Epithelial cell of alveolus of lung (primary cell): ENCODE results near the gene GRAMD1A. TPM values are rescaled to one million over a fixed set of nuclear protein-coding genes. Genes with fewer than 3 reads are reported as not detected.

Source experiments
- total RNA-seq: library from RNA; depleted of rRNA; stranded (reverse); fragments of >200 nt; gene quantifications from 2 replicates; pipeline ENCODE4 v1.2.1, GENCODE V29; 2015

The GRAMD1A gene
- total RNA-seq, result 41.0 and 44.0 TPM in 2 replicates

GRCh38 chr19:34999498-35000337 is at the start of gene GRAMD1A:
Gene GRAMD1A, plus strand, starts transcription at chr19:35000323. Its CDS starts 156 bp downstream, at chr19:35000479.

DNA sequence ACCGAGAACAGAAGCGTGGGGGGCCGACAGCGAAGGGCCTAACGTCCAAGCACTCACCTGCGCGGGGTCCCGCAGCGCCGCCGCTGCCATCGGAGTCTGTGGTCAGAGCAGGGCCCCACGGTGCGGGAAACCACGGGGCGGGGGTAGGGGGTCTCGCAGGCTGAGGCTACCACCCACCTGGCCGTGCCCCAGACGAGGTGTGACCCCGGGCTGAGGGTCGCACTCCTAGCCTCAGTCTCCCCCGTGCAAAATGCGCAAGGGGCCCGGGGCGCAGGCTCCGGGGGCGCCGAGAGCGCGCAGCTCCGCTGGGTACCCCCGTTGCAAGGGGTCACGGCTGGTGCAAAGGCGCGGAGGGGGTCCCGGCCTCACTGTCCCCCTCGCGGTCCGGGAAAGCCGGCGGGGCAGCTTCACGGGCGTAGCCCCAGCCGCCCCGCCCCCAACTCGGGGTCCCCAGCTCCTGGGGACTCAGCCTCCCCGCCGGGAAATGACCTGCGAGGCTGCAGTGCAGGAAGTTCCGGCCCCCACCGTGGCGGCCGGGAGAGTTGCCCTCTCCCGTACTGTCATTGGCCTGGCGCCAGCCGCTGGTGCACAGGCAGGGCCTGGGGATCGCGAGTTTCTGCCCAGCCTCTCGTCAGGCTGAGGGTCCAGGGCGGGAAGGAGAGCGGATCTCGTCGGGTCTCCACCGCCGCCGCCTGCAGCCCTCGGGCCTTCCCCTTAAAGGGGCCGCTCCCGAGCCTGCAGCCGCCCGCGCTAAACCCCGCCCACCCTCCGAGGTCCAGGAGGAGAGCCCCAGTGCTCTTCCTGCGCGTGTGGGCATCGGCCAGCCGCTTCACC is 36.3 kb upstream of the GRAMD1A start, which contains the start of gene ZNF792:
TSS of gene ZNF792 (minus strand) at position 657 of the 834 bp plus-strand sequence. CDS start at position 90, 567 bp downstream.

GRCh38 chr19:35030257-35031071 is 30.3 kb downstream of the GRAMD1A start, which contains the start of gene SCN1B:
Gene SCN1B, plus strand, starts transcription at chr19:35030470. Its CDS starts 351 bp downstream, at chr19:35030821.

GRCh38 chr19:35041548-35042055 is 41.5 kb downstream of the GRAMD1A start, which contains the start of gene HPN:
Gene HPN, plus strand, starts transcription at chr19:35041721. Its CDS starts 786 bp downstream, at chr19:35042507.

Other genes with a start within 250 kb of the GRAMD1A start
- 6.5 and 12.3 TPM in 2 replicates for gene ZNF599, start 227.1 kb upstream of the GRAMD1A start, total RNA-seq
- 1.2 and 3.2 TPM in 2 replicates for gene ZNF30, start 73.4 kb upstream of the GRAMD1A start, total RNA-seq
- 3.7 and 3.8 TPM in 2 replicates for gene ZNF792, start 36.1 kb upstream of the GRAMD1A start, total RNA-seq
- gene SCN1B, start 30.1 kb downstream of the GRAMD1A start, total RNA-seq, result 3.8 and 5.9 TPM in 2 replicates
- not detected in 2 replicates for gene HPN, start 41.4 kb downstream of the GRAMD1A start, total RNA-seq
- gene FXYD3, start 115.5 kb downstream of the GRAMD1A start, total RNA-seq, result 0.39 TPM in 1 of 2 replicates, not detected in the other
- not detected in 2 replicates for gene LGI4, start 134.7 kb downstream of the GRAMD1A start, total RNA-seq
- gene FXYD1, start 138.5 kb downstream of the GRAMD1A start, total RNA-seq, result 20.4 TPM in 1 of 2 replicates, not detected in the other
- not detected in 2 replicates for gene FXYD7, start 142.9 kb downstream of the GRAMD1A start, total RNA-seq
- 85.0 and 149 TPM in 2 replicates for gene FXYD5, start 154.4 kb downstream of the GRAMD1A start, total RNA-seq
- gene FAM187B, start 228.4 kb downstream of the GRAMD1A start, total RNA-seq, result not detected in 2 replicates
- gene LSR, start 248.7 kb downstream of the GRAMD1A start, total RNA-seq, result 1.4 and 7.4 TPM in 2 replicates